ENCODE results near the gene ANKS3.

- TF ChIP-seq CTCF (IDR thresholded peaks at IDR 0.05; ENCODE audit: low read depth, low read length): no peak
- TF ChIP-seq MAX (IDR thresholded peaks at IDR 0.05; ENCODE audit: low read depth, low read length): no peak
- no peak for TF ChIP-seq POLR2A (IDR thresholded peaks at IDR 0.05; ENCODE audit: extremely low read depth, insufficient read length)
- no peak for TF ChIP-seq MYC (IDR thresholded peaks at IDR 0.05; ENCODE audit: low read depth, low read length)
Measured at GRCh38 chr16:4777339-4778049, 43.4 kb upstream of the ANKS3 start.

Data from NB4 (cell line).